ENCODE measurements around the gene ZNF530.

ZNF530 gene

DNA sequence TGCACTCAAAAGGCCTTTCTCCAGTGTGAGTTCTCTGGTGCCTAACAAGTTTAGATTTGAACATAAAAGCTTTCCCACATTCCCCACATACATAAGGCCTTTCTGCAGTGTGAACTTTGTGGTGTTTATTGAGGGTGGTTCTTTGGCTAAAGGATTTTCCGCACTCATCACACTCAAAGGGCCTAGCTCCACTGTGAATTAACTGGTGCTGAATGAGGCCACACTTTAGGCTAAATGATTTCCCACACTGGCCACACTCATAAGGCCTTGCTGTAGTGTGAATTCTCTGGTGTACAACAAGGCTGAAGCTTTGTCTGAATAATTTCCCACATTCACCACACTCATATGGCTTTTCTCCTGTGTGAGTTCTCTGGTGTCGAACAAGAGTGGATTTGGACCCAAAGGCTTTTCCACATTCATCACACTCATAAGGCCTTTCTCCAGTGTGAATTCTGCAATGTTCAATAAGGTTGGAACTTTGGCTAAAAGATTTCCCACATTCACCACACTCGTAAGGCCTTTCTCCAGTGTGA is 27.2 kb upstream of the ZNF530 start:
- TF ChIP-seq, protein P1, sequence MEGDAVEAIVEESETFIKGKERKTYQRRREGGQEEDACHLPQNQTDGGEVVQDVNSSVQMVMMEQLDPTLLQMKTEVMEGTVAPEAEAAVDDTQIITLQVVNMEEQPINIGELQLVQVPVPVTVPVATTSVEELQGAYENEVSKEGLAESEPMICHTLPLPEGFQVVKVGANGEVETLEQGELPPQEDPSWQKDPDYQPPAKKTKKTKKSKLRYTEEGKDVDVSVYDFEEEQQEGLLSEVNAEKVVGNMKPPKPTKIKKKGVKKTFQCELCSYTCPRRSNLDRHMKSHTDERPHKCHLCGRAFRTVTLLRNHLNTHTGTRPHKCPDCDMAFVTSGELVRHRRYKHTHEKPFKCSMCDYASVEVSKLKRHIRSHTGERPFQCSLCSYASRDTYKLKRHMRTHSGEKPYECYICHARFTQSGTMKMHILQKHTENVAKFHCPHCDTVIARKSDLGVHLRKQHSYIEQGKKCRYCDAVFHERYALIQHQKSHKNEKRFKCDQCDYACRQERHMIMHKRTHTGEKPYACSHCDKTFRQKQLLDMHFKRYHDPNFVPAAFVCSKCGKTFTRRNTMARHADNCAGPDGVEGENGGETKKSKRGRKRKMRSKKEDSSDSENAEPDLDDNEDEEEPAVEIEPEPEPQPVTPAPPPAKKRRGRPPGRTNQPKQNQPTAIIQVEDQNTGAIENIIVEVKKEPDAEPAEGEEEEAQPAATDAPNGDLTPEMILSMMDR (IDR thresholded peaks at IDR 0.05; ENCODE audit: low read depth, low read length): no peak
- Histone ChIP-seq H3K36me3 (peaks cover 60% of the 10 kb centered on the region), H3K27ac (no peak overlapping the region), H3K27me3 (ENCODE audit: insufficient read depth, low read depth, severe bottlenecking) (no peaks in the 10 kb centered on the region), H3K4me3 (ENCODE audit: low read depth, low read length) (no peak overlapping the region), H3K9me3 (ENCODE audit: severe bottlenecking) (peaks cover 33% of the 10 kb centered on the region)
- no peak for DNase-seq

DNA sequence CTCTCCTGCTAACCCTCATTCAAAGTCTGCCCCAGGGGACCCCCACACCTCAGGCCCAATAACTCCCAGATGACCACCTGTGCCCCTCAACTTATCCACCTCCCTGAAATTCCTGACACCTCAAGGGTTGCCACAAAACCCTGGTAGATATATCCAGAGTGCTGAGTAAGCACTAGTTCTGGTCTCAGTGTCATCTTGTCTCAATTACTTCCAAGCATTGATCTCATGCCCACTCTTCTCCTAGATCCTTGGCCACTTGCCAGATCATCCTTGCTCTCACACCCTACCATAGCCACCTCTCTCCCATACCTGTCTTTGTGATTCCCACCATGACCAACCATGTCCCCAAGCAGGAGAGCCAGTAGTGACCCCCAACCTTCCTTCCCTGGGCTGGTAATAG is 23.0 kb upstream of the ZNF530 start:
- Histone ChIP-seq H3K27me3 (ENCODE audit: insufficient read depth, low read depth, severe bottlenecking) (no peaks in the 10 kb centered on the region), H3K27ac (no peak overlapping the region), H3K4me3 (ENCODE audit: low read depth, low read length) (no peak overlapping the region), H3K36me3 (peaks cover 60% of the 10 kb centered on the region), H3K9me3 (ENCODE audit: severe bottlenecking) (peaks cover 13% of the 10 kb centered on the region)
- TF ChIP-seq, protein P1 (IDR thresholded peaks at IDR 0.05; ENCODE audit: low read depth, low read length): no peak
- DNase-seq: no peak

DNA sequence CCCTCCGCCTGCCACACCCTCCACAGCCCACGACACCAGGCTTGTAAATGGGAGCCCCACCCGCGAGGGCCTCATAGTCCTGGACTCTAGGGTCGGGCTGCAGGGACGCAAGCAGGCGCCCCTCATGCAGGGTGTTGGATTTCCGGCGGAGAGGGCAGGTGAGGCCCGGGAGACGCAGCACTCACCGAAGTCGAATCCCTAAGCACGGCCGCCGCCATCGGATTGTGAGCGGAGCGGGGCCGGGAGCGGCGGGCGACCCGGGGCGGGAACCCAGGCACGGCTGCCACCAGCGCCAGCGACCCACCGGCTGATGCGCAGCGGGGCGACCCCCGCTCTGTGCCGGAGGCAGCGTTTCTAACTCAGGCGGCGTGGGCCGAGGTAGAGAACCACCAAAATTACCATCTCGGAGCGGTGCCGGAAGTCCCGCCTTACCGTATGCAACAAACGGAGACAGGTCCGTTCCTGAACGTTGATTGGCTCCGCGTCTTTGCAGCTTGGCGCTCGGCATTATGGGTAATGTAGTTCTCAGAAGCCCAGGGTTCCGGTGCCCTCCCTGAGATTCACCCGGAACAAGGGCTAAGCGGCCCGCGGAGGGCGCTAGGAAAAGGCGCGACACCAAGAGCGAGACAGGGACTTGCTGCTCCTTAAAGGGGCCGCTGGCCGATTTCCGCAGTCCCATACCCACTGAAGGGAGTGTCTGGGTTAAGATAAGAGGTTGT is 21.0 kb upstream of the ZNF530 start, which contains the start of gene ZNF416:
Gene ZNF416 (minus strand): TSS at position 425 of the 719 bp plus-strand sequence. CDS start 207 bp downstream, at position 218.
- H3K4me3 ChIP-seq (ENCODE audit: low read depth, low read length): peak within 1 kb of the TSS; percentile 84
- peak; percentile 98 for DNase-seq
- H3K9me3 ChIP-seq (ENCODE audit: severe bottlenecking): peaks cover 5% of the 10 kb centered on the region
- TF ChIP-seq, protein P1 (IDR thresholded peaks at IDR 0.05; ENCODE audit: low read depth, low read length): no peak
- peaks cover 40% of the 10 kb centered on the region for H3K36me3 ChIP-seq
- H3K27me3 ChIP-seq (ENCODE audit: insufficient read depth, low read depth, severe bottlenecking): no peaks in the 10 kb centered on the region
- peak within 1 kb of the TSS; percentile 76 for H3K27ac ChIP-seq

DNA sequence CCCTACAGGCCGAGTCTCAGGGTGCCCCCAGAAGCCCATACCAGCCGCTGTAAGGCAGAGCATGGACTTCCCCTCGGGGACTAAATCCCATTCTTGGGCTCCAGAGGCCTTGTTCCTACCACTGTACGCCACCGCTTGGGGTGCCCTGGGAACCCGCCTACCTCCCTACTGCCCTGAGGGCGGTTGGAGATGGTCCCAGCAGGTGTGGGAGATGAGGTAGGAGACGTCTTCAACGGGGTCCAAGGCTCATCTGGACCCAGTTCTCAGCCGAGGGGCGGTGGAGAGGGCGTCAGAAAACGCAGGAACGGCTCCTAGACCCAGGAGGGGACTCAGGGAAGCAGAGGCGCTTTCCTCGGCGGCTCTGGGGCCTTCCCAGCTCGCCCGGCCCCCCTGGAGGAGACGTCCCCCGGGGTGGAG is 16.6 kb upstream of the ZNF530 start:
- Histone ChIP-seq H3K27me3 (ENCODE audit: insufficient read depth, low read depth, severe bottlenecking) (no peaks in the 10 kb centered on the region), H3K27ac (peak overlapping the region; percentile 92), H3K4me3 (ENCODE audit: low read depth, low read length) (peak overlapping the region; percentile 98), H3K36me3 (peaks cover 37% of the 10 kb centered on the region), H3K9me3 (ENCODE audit: severe bottlenecking) (peaks cover 5% of the 10 kb centered on the region)
- DNase-seq: no peak
- TF ChIP-seq, protein P1 (IDR thresholded peaks at IDR 0.05; ENCODE audit: low read depth, low read length): no peak

DNA sequence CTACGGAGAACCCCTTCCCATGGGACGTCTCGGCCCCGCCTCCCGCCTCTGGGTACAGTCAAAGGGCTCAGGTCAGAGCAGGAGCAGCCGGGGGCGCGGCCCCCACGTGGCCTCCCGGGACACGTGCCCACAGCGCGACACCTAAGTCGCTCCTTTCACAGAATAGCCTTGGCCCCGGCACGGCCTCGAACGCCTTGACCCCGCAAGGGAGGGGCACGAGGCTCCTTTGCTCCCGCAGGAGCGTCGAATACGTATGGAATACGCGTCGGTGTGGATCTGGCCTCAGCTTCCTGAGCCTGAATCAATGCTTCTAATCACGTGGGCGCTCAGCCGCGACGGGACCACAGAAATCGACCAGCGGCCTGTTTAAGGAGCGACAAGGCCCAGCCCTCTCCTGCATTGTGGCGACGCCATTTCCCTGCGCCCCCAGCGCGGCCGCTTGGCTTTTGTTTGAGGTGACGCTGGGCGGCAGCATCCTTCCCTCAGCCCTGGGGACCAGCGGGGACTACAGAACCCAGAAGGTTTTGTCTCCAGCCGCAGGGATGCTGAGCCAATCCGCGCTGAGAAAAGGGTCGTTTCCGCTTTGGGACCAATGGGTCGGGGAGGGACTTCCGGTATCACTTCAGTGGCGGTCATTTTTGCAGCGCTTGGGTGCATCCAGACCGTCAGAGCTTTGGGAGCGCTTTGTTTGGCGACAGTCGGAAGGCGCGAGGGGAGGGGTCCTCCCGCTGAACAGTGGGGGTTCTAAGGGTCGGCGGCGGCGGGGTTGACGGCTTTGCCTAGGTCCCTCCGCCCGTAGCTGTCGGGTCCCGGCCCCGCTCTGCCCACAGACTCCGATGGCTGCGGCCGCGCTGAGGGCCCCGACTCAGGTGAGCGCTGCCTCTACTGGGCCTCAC is 15.9 kb upstream of the ZNF530 start, which contains the start of gene ZIK1:
Gene ZIK1 (plus strand): TSS at position 625 of the 896 bp plus-strand sequence. CDS start 212 bp downstream, at position 837.
- peak within 1 kb of the TSS; percentile 98 for H3K4me3 ChIP-seq (ENCODE audit: low read depth, low read length)
- peaks cover 44% of the 10 kb centered on the region for H3K36me3 ChIP-seq
- peaks cover 5% of the 10 kb centered on the region for H3K9me3 ChIP-seq (ENCODE audit: severe bottlenecking)
- DNase-seq: peak; percentile 97
- H3K27ac ChIP-seq: peak within 1 kb of the TSS; percentile 92
- no peaks in the 10 kb centered on the region for H3K27me3 ChIP-seq (ENCODE audit: insufficient read depth, low read depth, severe bottlenecking)
- TF ChIP-seq, protein P1 (IDR thresholded peaks at IDR 0.05; ENCODE audit: low read depth, low read length): peak; percentile 27

Data from WERI-Rb-1 (cell line).